ENCODE measurements around the gene NFATC2. TPM values are rescaled to one million over a fixed set of nuclear protein-coding genes. Genes with fewer than 3 reads are reported as not detected.
A peak's percentile ranks its signal among the peaks of the same experiment; 100 is the strongest.

Gene NFATC2
- total RNA-seq, 1 donor: 0.36 TPM

- H3K4me3 ChIP-seq (ENCODE audit: insufficient read depth, low read length): no peak overlapping the region
- no peak overlapping the region for H3K4me2 ChIP-seq (ENCODE audit: insufficient read depth, low read length)
- H2AFZ ChIP-seq (ENCODE audit: low read length): no peak overlapping the region
- no peak for TF ChIP-seq CTCF (IDR thresholded peaks at IDR 0.05; ENCODE audit: extremely low read depth, low read depth, low read length)
- no peaks in the 10 kb centered on the region for H3K9me3 ChIP-seq (ENCODE audit: low read depth, low read length)
- H4K20me1 ChIP-seq (ENCODE audit: insufficient read depth, low read length): no peaks in the 10 kb centered on the region
- no peaks in the 10 kb centered on the region for H3K36me3 ChIP-seq (ENCODE audit: insufficient read depth, low read length)
- H3K27ac ChIP-seq (ENCODE audit: low read depth, low read length): peak overlapping the region; percentile 94
- H3K27me3 ChIP-seq (ENCODE audit: insufficient read depth, low read length): no peaks in the 10 kb centered on the region
- H3K79me2 ChIP-seq (ENCODE audit: insufficient read depth, low read length): no peaks in the 10 kb centered on the region
- no peak for DNase-seq (ENCODE audit: insufficient read length, low spot score, missing footprints)
- H3K4me1 ChIP-seq (ENCODE audit: insufficient read depth, low read length): peaks cover 21% of the 10 kb centered on the region
These were observed 202.1 kb downstream of the NFATC2 start for GRCh38 chr20:51340451-51340840.

- Histone ChIP-seq H3K9me3 (ENCODE audit: low read depth, low read length) (no peaks in the 10 kb centered on the region), H3K27me3 (ENCODE audit: insufficient read depth, low read length) (no peaks in the 10 kb centered on the region), H3K4me3 (ENCODE audit: insufficient read depth, low read length) (no peak overlapping the region), H3K79me2 (ENCODE audit: insufficient read depth, low read length) (no peaks in the 10 kb centered on the region), H3K4me2 (ENCODE audit: insufficient read depth, low read length) (no peak overlapping the region), H3K4me1 (ENCODE audit: insufficient read depth, low read length) (peaks cover 19% of the 10 kb centered on the region), H2AFZ (ENCODE audit: low read length) (peak overlapping the region; percentile 30), H4K20me1 (ENCODE audit: insufficient read depth, low read length) (no peaks in the 10 kb centered on the region), H3K27ac (ENCODE audit: low read depth, low read length) (peak overlapping the region; percentile 94), H3K36me3 (ENCODE audit: insufficient read depth, low read length) (no peaks in the 10 kb centered on the region)
- DNase-seq (ENCODE audit: insufficient read length, low spot score, missing footprints): no peak
- no peak for TF ChIP-seq CTCF (IDR thresholded peaks at IDR 0.05; ENCODE audit: extremely low read depth, low read depth, low read length)
These were observed 202.6 kb downstream of the NFATC2 start for GRCh38 chr20:51339721-51340450.

- H3K27ac ChIP-seq (ENCODE audit: low read depth, low read length): peak overlapping the region; percentile 94
- no peak for DNase-seq (ENCODE audit: insufficient read length, low spot score, missing footprints)
These were observed 203.7 kb downstream of the NFATC2 start for GRCh38 chr20:51338692-51339440.

More at GRCh38 chr20:51338692-51339440, 203.7 kb downstream of the NFATC2 start:
- no peaks in the 10 kb centered on the region for H3K27me3 ChIP-seq (ENCODE audit: insufficient read depth, low read length)
- no peak overlapping the region for H3K4me2 ChIP-seq (ENCODE audit: insufficient read depth, low read length)
- H3K4me3 ChIP-seq (ENCODE audit: insufficient read depth, low read length): no peak overlapping the region
- H3K9me3 ChIP-seq (ENCODE audit: low read depth, low read length): no peaks in the 10 kb centered on the region
- H3K4me1 ChIP-seq (ENCODE audit: insufficient read depth, low read length): peaks cover 22% of the 10 kb centered on the region
- no peaks in the 10 kb centered on the region for H4K20me1 ChIP-seq (ENCODE audit: insufficient read depth, low read length)
- no peak for TF ChIP-seq CTCF (IDR thresholded peaks at IDR 0.05; ENCODE audit: extremely low read depth, low read depth, low read length)
- no peaks in the 10 kb centered on the region for H3K79me2 ChIP-seq (ENCODE audit: insufficient read depth, low read length)
- H2AFZ ChIP-seq (ENCODE audit: low read length): no peak overlapping the region
- H3K36me3 ChIP-seq (ENCODE audit: insufficient read depth, low read length): no peaks in the 10 kb centered on the region
